Nephron progenitor cell (in vitro differentiated cells): ENCODE data around the gene TAF4.

Source experiments
- DNase-seq: peaks from one replicate; pipeline ENCODE4 v3.0.0; 2021
- H3K27ac Mint-ChIP-seq: 2 replicates; pipeline ENCODE4 v1.8.0; 2021; ENCODE audit warnings: mild to moderate bottlenecking, moderate library complexity, mixed read lengths
- H3K27me3 Mint-ChIP-seq: 2 replicates; pipeline ENCODE4 v1.8.0; 2021; ENCODE audit warnings: mild to moderate bottlenecking, low read depth, mixed read lengths; ENCODE audit not compliant: poor library complexity
- H3K36me3 Mint-ChIP-seq: 2 replicates; pipeline ENCODE4 v1.8.0; 2021; ENCODE audit warnings: low read depth, mixed read lengths
- H3K4me1 Mint-ChIP-seq: 2 replicates; pipeline ENCODE4 v1.8.0; 2021; ENCODE audit warnings: mixed read lengths
- H3K4me3 Mint-ChIP-seq: 2 replicates; pipeline ENCODE4 v1.8.0; 2021; ENCODE audit warnings: mild to moderate bottlenecking, moderate library complexity, mixed read lengths
- H3K9me3 Mint-ChIP-seq: 2 replicates; pipeline ENCODE4 v1.8.0; 2021; ENCODE audit warnings: mild to moderate bottlenecking, moderate library complexity, mixed read lengths
- CTCF ChIP-seq: fragments of 200-600 bp; sonication (generic); IDR thresholded peaks from 2 replicates; pipeline ENCODE4 v1.5.0; 2021; ENCODE audit warnings: antibody characterized with exemption

TAF4 gene

DNA sequence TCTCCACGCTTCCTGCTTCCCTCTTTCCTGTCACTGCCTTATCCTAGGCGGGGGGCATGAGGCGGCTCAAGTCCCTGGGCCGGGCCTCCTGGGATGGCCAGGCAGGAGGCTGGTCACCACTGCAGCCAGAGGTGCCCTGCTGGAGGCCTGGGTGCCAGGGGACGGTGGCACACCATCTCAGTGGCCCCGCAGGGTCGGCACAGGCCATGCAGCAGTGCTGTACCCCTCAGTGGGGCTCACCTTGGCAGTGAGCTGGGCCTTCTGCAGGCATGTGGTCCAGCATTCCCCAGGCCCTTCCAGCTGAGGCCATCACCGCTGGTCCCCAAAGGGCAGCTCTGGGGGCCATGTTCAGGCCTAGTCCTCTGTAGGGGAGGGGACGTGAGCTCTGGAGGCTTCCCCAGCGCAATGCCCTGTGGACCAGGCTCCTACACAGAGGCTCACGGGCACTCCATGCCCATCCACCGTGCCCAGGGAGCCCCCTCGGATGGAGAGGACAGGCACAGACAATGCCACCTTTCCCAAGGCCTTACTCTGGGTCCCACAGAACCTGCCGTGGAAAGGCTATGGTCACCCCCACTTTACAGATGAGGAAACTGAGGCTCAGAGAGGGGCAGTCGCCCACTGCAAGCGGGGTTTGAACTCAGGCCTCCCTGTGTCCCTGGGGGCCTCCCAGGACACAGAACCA lies 123.8 kb downstream of the TAF4 start:
- TF ChIP-seq CTCF, result no peak
- no peak overlapping the region for H3K27ac Mint-ChIP-seq
- peaks cover 5% of the 10 kb centered on the region for H3K4me1 Mint-ChIP-seq
- H3K27me3 Mint-ChIP-seq, result peaks cover 5% of the 10 kb centered on the region
- H3K36me3 Mint-ChIP-seq, result no peaks in the 10 kb centered on the region
- no peaks in the 10 kb centered on the region for H3K9me3 Mint-ChIP-seq
- H3K4me3 Mint-ChIP-seq, result no peak overlapping the region
- DNase-seq, result no peak

- Mint-ChIP-seq H3K4me3 (no peak overlapping the region), H3K9me3 (no peaks in the 10 kb centered on the region), H3K27me3 (peaks cover 5% of the 10 kb centered on the region), H3K36me3 (no peaks in the 10 kb centered on the region), H3K27ac (no peak overlapping the region), H3K4me1 (peaks cover 12% of the 10 kb centered on the region)
- no peak for TF ChIP-seq CTCF
- no peak for DNase-seq
Measured at GRCh38 chr20:61940976-61941720, 124.5 kb downstream of the TAF4 start.

GRCh38 chr20:61940491-61940890 lies 125.2 kb downstream of the TAF4 start:
- Mint-ChIP-seq H3K27ac (no peak overlapping the region), H3K36me3 (no peaks in the 10 kb centered on the region), H3K27me3 (peaks cover 5% of the 10 kb centered on the region), H3K4me3 (no peak overlapping the region), H3K4me1 (peaks cover 12% of the 10 kb centered on the region), H3K9me3 (no peaks in the 10 kb centered on the region)
- DNase-seq, result no peak
- TF ChIP-seq CTCF, result no peak

- Mint-ChIP-seq H3K36me3 (no peaks in the 10 kb centered on the region), H3K27ac (no peak overlapping the region), H3K4me1 (peaks cover 16% of the 10 kb centered on the region), H3K9me3 (no peaks in the 10 kb centered on the region), H3K27me3 (peaks cover 5% of the 10 kb centered on the region), H3K4me3 (no peak overlapping the region)
- DNase-seq, result no peak
- TF ChIP-seq CTCF, result no peak
Measured at GRCh38 chr20:61939691-61940360, 125.9 kb downstream of the TAF4 start.

DNA sequence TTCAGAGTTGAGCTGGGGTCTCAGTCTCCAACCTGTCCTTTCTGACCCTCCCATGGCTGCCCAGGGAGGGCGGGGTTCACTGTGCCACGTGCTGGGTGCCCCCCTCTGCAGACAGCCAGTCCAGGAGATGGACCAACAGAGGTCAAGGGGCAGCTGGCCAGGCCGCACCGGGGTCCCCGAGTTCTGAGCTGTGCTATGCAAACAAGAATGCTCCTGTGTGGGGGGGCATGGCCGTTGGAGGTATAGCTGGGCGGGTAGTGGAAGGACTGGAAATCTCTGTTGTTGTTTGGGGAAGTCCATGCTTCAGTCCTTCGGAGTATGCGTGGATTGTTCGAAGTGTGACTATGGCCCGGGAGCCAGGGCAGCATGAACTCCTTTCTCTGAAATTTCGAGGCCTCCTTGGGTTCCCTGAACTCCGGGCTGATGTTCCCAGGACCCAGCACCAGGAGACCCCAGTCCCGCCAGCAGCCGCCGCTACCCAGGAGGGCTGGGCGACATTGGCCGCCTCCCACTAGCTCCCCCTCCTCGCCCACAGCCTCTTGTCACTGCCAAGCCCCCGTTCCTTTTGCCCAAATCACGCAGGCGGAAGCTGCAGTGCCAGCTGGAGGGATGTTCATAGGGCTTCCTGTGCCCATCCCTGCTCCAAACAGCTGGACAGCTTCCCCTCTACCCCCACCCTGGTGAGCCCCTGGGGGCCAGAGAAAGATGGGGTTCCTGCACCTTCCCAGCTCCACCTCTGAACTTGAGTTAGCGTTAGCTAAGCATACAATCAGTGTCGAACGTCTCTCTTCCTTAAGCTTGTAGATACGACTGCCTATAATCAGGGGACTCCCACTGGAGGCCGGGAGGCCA lies 126.6 kb downstream of the TAF4 start:
- Mint-ChIP-seq H3K27me3 (peaks cover 5% of the 10 kb centered on the region), H3K9me3 (no peaks in the 10 kb centered on the region), H3K27ac (no peak overlapping the region), H3K4me3 (no peak overlapping the region), H3K36me3 (no peaks in the 10 kb centered on the region), H3K4me1 (peaks cover 19% of the 10 kb centered on the region)
- no peak for TF ChIP-seq CTCF
- DNase-seq, result no peak
